ENCODE measurements around the gene PRTN3.

DNA sequence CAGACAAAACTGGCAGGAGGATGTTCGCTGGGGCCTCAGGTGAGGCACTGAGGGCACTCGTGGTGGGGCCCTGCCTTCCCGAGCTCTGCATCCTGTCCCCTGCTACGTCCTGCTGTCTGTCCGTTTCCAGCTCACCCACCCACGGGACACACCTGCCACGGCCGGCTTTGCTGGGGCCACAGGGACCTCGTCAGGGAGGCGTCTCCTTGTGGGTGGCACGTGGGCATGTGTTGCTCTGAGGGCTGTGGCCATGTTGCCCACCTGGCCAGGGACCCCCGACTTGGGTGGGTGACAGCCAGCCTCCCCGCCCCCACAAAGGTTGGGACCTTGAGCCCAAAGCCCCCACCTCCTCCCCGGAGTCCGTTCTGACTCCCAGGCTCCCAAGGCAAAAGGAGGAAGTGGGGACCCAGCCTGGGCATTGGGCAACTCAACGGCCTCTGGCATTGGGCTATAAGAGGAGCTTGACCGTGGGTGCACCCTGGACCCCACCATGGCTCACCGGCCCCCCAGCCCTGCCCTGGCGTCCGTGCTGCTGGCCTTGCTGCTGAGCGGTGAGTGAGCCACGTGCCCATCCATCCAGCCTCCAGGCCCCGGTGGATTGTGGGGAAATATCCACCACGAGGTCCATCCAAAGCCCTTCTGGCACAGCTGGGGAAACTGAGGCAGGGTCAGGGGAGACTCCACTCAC is at the start of gene PRTN3:
- TF ChIP-seq SPI1 (IDR thresholded peaks at IDR 0.05; ENCODE audit: low read depth, low read length) (no peak), TAF1 (IDR thresholded peaks at IDR 0.05; ENCODE audit: low read depth, low read length) (no peak), POLR2A (IDR thresholded peaks at IDR 0.05; ENCODE audit: low read depth, low read length) (no peak)

Data from GM12891 (cell line).